Activated CD4-positive, alpha-beta T cell treated with anti-CD3 and anti-CD28 coated beads for 24 hours (primary cell): ENCODE results near the gene RGR.

Experiments
- DNase-seq, 2 donors: peaks; one replicate each; pipeline ENCODE4 v3.0.0-alpha.2; 2020; ENCODE audit warnings: low read depth in 2 of 2

The RGR gene

GRCh38 chr10:84221916-84222315 lies 22.9 kb upstream of the RGR start:
- DNase-seq = no peak

- DNase-seq = no peak
Measured at GRCh38 chr10:84224411-84225028, 20.3 kb upstream of the RGR start.

GRCh38 chr10:84225427-84226173 lies 19.3 kb upstream of the RGR start, which contains the start of gene LRIT2:
LRIT2 (minus strand) TSS chr10:84225544; CDS start chr10:84225520, 24 bp downstream.
- no peak for DNase-seq

GRCh38 chr10:84226616-84227015 lies 18.2 kb upstream of the RGR start:
- DNase-seq = no peak

- no peak for DNase-seq
Measured at GRCh38 chr10:84227810-84228209, 17.0 kb upstream of the RGR start.

GRCh38 chr10:84230359-84230758 lies 14.5 kb upstream of the RGR start:
- DNase-seq = no peak

- DNase-seq = no peak
Measured at GRCh38 chr10:84232376-84232775, 12.5 kb upstream of the RGR start.

- DNase-seq = no peak
Measured at GRCh38 chr10:84233940-84234339, 10.9 kb upstream of the RGR start.

- DNase-seq = no peak
Measured at GRCh38 chr10:84234479-84234878, 10.4 kb upstream of the RGR start.

GRCh38 chr10:84235096-84235495 lies 9.8 kb upstream of the RGR start:
- no peak for DNase-seq

GRCh38 chr10:84236807-84237198 lies 8.1 kb upstream of the RGR start:
- DNase-seq = no peak

- no peak for DNase-seq
Measured at GRCh38 chr10:84237199-84238051, 7.4 kb upstream of the RGR start.

- DNase-seq = no peak
Measured at GRCh38 chr10:84238909-84239308, 5.9 kb upstream of the RGR start.

GRCh38 chr10:84241185-84241790 lies 3.6 kb upstream of the RGR start, which contains the start of gene LRIT1:
LRIT1 (minus strand) TSS chr10:84241546; CDS start chr10:84241439, 107 bp downstream.
- DNase-seq = no peak

GRCh38 chr10:84243759-84244158 lies 1.1 kb upstream of the RGR start:
- no peak for DNase-seq

GRCh38 chr10:84247496-84247895 lies 2.6 kb downstream of the RGR start:
- no peak for DNase-seq

- DNase-seq = no peak
Measured at GRCh38 chr10:84248794-84249193, 3.9 kb downstream of the RGR start.

GRCh38 chr10:84254552-84255478 lies 10.0 kb downstream of the RGR start:
- DNase-seq = no peak

GRCh38 chr10:84256510-84257342 lies 11.9 kb downstream of the RGR start:
- peak; percentile 37 to 50 for DNase-seq
